D721Med (cell line): ENCODE data around the gene FRMD5.

Source experiments
- DNase-seq: peaks from one replicate; pipeline ENCODE4 v3.0.0; 2011; ENCODE audit warnings: low spot score; ENCODE audit not compliant: insufficient read length
- FAIRE-seq: peaks from 2 replicates; lab custom pipeline; 2011; peaks lifted over from hg19 to GRCh38; lab: Jason Lieb, UNC
- TF ChIP-seq, protein P1 (sequence below): IDR thresholded peaks from 2 replicates; pipeline ENCODE4 v1.5.1; 2012; ENCODE audit warnings: mild to moderate bottlenecking, control low read depth; ENCODE audit not compliant: insufficient read depth; ENCODE audit errors: missing control alignments

Gene FRMD5

DNA sequence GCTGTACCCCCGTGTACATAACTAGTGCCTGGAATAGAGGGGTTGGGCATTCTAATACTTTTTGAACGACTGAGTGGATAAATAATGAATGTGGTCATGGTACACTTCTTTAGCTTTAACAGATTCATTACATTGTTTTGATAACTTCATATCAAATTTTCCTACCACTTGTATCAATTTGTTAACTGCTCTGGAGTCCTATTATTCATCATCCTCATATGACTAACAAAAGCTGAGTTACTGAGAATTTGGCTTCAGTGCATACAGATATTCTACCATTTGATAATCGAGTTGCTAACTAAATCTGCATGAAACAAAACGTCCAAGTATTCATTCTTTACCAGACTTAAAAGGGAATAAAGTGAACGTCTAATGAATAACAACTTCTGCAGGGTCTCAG lies 31.7 kb downstream of the FRMD5 start:
- TF ChIP-seq, protein P1, sequence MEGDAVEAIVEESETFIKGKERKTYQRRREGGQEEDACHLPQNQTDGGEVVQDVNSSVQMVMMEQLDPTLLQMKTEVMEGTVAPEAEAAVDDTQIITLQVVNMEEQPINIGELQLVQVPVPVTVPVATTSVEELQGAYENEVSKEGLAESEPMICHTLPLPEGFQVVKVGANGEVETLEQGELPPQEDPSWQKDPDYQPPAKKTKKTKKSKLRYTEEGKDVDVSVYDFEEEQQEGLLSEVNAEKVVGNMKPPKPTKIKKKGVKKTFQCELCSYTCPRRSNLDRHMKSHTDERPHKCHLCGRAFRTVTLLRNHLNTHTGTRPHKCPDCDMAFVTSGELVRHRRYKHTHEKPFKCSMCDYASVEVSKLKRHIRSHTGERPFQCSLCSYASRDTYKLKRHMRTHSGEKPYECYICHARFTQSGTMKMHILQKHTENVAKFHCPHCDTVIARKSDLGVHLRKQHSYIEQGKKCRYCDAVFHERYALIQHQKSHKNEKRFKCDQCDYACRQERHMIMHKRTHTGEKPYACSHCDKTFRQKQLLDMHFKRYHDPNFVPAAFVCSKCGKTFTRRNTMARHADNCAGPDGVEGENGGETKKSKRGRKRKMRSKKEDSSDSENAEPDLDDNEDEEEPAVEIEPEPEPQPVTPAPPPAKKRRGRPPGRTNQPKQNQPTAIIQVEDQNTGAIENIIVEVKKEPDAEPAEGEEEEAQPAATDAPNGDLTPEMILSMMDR, result no peak
- FAIRE-seq (no peak), DNase-seq (no peak)

DNA sequence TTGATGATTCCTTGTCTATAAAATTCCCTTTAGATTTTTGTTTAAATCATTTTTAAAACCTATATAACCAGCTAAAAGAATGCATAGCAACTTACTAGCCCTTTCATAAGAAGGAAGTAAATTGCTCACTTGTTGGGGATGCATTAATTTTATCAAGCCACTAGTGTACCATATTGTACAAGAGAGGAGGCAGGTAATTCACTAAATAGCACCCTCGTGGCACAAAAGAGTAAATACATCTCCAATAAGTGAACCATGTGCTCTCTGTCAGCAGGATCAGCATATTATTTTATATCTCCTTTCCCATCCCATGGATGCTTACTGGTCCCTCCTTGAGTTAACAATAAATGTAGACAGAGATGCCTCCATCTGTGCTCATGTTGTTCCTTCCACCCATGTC lies 34.3 kb downstream of the FRMD5 start:
- TF ChIP-seq, protein P1, result no peak
- no peak for FAIRE-seq

DNA sequence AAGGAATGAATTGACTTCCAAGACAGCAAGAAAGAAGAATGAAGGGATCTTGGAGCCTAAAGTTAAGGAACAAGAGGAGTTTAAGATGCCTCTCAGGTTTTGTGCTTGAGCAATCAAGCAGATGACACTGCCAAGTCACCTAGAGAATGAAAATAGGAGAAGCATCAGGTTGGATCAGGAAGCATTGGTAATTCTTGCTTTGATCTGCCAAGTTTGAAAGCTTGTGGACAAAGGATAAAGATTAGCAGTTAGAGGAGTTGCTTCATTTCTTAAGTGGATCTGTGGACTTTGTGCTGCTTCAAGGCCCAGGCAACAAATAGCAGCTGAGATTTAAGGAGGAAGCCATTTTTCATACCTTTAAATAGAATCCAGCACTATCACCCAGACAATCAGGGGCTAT lies 35.6 kb downstream of the FRMD5 start:
- TF ChIP-seq, protein P1, result no peak
- DNase-seq, result no peak
- FAIRE-seq, result no peak

More for the DNA sequence above, 34.3 kb downstream of the FRMD5 start:
- DNase-seq, result no peak

DNA sequence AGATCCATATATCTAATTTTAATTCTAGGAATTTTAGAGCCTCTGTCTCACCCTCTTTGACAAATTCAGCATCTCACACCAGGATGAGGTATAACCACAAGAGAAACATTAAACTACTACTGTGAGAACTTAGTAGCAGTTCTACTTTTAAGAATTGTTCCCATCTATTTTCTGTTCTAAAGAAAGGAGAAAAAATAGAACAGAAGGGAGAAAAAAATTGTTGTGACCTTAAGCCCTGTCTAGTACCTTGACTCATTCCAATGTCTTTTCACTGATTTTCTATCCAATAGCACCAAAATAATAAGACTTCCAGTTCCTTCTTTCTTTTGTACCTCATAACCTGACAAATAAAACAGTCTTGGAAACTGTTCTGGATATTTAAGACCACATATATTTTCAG lies 37.0 kb downstream of the FRMD5 start:
- TF ChIP-seq, protein P1, result no peak
- FAIRE-seq (no peak), DNase-seq (no peak)

DNA sequence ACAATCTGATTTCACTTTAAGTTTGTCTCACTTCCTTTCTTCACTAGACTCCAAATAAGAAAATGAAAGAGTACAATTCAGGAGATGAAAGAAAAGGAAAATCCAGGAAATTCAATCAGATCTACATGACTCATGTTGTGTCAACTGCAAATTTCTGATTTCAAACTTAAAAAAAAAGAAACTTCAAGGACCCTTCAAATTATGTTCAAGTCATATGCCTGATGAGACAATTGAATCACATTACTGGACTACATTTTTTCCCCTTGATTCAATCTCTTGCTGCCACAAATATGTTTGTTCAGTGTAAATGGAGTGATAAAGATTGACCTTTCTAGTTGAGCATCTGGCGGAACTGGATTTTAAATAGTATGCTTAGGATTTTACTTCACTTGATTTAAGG lies 37.4 kb downstream of the FRMD5 start:
- no peak for DNase-seq
- FAIRE-seq, result no peak
- TF ChIP-seq, protein P1, result no peak

DNA sequence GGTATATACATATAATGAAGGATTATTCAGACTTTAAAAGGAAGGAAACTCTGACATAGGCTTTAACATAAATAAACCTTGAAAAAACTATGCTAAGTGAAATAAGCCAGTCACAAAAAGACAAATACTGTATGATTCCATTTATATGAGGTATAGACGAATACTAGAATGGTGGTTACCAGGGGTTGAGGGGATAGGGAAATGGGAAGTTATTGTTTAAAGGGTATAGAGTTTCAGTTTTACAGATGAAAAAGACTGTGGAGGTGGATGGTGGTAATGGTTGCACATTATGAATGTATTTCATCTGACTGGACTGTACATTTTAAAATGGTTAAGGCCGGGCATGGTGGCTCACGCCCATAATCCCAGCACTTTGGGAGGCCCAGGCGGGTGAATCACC lies 41.7 kb downstream of the FRMD5 start:
- no peak for FAIRE-seq
- TF ChIP-seq, protein P1, result no peak
- DNase-seq, result no peak

DNA sequence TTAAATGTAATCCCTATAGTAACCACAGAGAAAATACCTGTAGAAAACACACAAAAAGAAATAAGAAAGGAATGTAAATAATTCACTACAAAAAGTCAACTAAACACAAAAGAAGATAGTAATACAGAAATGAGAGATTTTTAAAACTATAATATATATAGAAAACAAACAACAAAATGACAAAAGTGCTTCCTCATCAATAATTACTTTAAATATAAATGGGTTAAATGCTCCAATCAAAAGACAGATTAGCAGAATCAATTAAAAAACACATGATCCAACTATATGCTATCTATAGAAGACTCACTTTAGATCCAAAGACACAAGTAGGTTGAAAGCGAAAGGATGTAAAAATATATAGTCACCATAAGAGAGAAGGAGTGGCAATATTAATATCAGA lies 45.8 kb downstream of the FRMD5 start:
- TF ChIP-seq, protein P1, result no peak
- DNase-seq, result no peak
- FAIRE-seq, result no peak
